GM21529 (cell line): Measurements from ENCODE around the gene MRPS14.
"Not testable (repeated sequence)": the region's sequence is repeated elsewhere in the genome, so short reads cannot be mapped to it uniquely, and the experiment has no call there.

ENCODE experiments used
- ATAC-seq: cut with Tn5 transposase; IDR thresholded peaks from one replicate; pipeline ENCODE4 v1.9.1; 2021; ENCODE audit not compliant: unreplicated experiment

Gene MRPS14

DNA sequence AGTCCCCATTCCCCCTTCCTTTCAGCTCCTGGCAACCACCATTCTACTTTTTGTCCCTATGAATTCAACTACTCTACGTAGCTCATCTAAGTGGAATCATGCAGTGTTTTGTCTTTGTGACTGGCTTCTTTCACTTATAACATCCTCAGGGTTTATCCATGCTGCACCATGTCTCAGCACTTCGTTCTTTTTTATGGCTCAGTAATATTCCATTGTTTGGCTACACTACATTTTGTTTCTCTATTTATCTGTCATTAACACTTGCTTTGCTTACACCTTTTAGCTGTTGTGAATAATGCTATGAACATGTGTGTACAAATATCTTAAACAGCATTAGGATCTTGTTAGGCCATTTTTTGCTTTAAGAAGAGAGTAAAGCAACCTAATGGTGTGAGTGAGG is 1.5 kb upstream of the MRPS14 start:
- ATAC-seq, result no peak

GRCh38 chr1:175023922-175024242 is 657 bp upstream of the MRPS14 start:
- not testable (repeated sequence) for ATAC-seq

GRCh38 chr1:175019524-175019923 is 3.7 kb downstream of the MRPS14 start:
- ATAC-seq, result no peak

DNA sequence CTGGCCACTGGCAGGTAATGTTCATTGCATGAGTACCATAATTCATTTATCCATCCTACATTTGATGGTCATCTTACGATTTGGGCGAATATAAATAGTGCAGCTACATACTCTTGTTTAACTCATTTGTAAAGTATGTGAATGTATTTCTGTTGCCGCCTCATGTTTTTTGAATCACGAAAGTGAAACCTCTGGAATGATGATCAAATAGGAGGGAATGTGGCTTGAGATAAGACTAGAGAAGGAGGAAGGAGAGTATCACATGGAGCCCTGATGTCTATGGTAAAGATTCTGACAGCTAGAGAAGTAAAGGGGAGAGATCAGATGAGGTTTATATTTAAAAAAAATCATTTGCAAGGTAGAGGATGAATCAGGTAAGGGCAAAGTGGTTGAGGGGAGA is 8.0 kb downstream of the MRPS14 start:
- ATAC-seq, result no peak

DNA sequence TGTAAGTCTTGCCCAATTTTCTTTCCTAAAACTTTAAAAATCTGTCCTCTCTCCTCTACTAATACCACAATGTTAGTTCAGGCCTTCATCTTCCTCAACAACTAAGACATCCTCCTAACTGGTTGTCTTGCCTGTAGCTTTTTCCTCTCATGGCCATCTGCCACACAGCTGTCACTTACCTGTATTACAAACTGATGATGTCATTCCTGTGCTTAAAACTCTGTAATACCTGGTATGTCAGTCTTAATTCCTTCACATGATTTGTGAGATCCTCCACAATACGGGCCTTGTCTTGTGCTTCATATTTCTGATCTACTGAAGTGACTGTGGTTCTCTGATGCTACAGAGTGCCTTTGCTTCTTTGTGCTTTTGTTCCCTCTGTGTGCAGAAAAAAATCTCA is 9.8 kb downstream of the MRPS14 start:
- no peak for ATAC-seq

GRCh38 chr1:175009532-175009931 is 13.7 kb downstream of the MRPS14 start:
- no peak for ATAC-seq

GRCh38 chr1:175005085-175005783 is 18.0 kb downstream of the MRPS14 start:
- ATAC-seq, result no peak

DNA sequence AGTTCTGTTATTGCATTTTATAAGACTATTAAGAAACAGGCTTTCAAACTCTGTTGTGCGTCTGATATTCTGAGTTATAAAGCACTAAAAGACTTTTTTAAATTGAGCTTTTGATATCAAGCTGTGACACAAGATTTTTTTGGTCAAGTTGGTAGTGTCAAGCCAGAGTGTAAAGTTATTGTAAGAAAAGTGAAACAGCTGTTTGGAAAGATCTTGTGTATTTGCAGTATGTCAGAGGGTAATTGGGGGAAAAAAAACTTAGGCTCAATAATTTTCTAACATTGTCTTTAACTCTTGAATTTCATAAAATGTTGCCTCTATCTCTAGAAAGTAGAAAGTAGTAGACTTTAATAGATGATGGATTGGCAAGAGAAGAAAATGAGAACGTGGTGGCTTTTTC is 19.7 kb downstream of the MRPS14 start:
- ATAC-seq, result no peak

DNA sequence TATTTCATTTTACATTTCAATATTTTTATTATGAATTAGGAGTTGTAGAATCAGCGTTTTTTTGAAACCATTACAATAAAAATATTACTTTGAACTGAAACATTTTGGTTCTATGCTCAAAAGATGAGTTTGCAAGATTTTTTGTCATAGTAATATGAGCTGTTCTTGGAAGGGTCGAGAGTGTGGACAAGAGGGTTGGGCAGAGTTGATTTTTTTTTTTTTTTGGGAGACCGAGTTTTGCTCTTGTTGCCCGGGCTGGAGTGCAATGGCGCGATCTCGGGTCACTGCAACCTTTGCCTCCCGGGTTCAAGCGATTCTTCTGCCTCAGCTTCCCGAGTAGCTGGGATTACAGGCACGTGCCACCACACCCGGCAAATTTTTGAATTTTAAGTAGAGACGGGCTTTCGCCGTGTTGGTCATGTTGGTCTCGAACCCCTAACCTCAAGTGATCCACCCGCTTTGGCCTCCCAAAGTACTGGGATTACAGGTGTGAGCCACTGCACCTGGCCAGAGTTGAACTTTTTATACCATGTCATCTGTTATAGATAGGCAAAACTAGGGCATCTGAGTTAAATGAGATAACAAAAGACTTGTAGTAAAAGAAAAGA is 20.2 kb downstream of the MRPS14 start:
- no peak for ATAC-seq

- ATAC-seq, result no peak
Measured at GRCh38 chr1:175000697-175001187, 22.5 kb downstream of the MRPS14 start.

- peak; percentile 8 for ATAC-seq
Measured at GRCh38 chr1:174999936-175000696, 23.1 kb downstream of the MRPS14 start, which contains the start of gene CACYBP. Gene CACYBP (plus strand): TSS chr1:174999947. CDS start chr1:175000181, 234 bp downstream.

DNA sequence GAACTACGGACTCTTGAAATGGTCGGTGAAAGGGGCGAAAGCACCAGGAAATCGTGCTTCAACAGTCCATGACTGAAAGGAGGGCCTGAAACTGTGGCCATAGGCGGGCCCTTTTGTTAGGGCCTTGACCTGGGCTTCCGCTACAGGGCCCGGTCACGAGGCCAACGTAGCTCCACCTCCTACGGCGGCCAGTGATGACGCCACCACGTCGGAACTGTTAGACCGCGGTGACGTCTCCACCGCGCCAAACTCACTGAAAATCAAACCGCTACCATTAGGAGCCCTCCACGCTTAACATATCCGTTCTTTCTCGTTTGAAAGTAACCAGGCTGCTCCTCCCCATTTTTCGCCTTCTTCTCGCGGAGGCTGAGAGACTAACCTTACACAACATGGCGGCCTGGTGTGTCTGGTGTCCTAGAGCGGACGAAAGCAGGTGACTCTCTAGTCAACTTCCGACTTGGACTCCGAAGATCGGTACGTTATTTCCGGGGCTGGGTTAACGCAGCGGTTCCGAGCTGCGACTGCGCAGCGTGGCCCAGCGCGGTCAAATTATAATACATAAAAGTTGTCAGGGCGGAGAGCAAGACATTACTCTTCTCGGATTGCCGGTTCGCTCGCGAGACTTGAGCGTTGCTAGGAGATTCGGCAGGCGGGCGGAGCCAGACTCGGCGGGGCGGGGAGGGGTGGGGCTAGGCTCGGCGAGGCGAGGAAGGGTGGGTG is 23.8 kb downstream of the MRPS14 start:
- ATAC-seq, result peak; percentile 79

DNA sequence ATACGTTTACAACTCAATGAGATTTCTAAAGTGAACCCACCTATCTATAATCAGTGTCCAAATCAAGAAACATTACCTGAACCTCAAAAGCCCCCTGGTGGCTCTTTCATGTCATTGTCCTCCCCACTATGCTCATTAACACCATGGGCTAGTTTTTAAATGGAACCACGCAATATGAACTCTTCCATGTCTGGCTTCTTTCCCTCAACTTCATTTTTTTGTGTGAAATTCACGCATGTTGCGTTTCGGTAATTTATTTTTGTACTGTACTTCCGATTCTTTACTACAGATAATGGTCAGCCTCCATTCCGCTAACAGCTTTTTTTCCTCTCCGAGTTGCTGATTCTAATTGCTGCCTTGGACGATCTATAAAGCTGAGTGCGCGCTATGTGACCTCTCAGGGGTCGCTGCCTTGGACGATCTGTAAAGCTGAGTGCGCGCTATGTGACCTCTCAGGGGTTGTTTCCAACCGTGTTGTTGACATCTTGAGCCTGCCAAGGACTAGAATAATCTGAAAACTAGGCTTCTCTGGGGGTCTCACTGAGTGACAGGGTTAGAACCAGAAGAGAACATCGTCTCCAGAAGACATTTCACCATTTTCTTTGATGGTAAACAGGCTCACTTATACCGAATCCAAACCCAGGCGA is 24.5 kb downstream of the MRPS14 start:
- ATAC-seq, result peak; percentile 18

DNA sequence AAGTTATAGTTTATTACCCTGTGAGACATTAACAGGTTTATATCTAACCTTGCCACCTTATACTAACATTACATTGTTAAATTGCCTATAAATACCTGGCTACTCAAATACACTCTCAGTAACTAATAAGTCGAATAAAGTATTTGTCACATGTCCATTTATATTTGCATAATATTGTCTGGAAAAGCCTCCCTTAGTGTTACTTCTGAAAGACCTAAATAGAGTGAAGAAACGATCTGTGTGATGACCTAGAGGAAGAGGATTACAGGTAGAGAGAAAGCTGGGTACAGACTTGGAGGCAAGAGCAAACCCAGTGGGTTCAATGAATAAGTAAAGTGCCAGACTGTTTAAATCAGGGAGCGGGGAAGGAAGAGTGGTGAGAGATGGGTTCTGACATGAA is 26.2 kb downstream of the MRPS14 start:
- no peak for ATAC-seq

DNA sequence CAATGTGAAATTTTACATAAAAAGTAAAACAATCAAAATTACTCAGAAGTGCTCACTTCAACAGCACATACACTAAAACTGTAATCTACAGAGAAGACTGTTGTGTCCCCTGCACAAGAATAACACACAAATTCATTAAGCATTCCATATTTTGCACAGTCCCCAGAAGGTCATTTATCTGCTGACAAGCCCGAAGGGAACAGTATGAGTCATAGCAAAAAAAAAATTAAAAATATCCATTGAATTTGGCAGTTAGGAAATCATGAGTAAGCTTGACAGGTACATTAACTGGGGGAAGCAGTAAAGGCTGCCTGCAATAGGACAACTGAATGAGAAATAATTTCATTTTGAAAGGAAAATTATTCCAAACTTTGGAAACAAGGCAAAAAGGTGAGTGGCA is 26.7 kb downstream of the MRPS14 start:
- no peak for ATAC-seq

GRCh38 chr1:174995916-174996315 is 27.3 kb downstream of the MRPS14 start:
- no peak for ATAC-seq

DNA sequence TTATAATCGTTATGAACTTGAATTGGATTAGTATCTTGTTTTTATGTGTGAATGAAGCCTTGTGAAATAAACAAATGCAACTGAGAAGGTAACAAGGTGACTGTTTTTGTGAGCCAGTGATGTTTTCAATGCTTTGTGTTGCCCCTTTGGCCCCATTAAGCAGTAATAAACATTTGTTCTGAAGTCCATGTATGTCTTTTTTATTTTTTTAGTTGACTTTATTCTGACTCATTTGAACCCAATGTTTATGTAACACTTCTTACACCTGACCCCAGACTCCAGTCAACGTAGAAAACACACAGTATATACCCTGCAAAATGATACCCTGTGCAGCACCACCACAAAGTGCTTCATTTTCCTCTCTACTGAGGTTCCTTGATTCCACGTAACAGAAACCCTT is 28.1 kb downstream of the MRPS14 start:
- no peak for ATAC-seq

DNA sequence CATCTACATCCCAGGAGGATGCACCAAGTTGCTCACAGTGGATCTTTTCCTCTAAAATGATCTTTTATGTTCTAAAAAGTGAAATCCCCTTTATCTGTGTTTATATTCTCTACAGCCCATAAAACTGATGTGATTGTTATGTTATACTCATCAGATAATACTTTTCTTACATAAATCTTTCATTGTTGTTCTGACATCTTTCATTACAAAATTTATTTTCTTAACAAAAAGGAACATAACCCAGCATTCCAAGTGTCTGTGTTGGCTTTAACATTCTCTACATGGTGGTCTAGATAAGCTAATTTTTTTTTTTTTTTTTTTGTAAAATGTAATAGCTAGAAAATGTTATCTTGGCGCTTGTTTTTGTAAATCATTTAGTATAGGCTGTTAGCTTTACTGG is 31.8 kb downstream of the MRPS14 start:
- no peak for ATAC-seq

GRCh38 chr1:174990382-174990999 is 32.7 kb downstream of the MRPS14 start:
- peak; percentile 43 for ATAC-seq

GRCh38 chr1:174989536-174990220 is 33.5 kb downstream of the MRPS14 start:
- ATAC-seq, result no peak
